ENCODE results near the gene NGDN.

DNA sequence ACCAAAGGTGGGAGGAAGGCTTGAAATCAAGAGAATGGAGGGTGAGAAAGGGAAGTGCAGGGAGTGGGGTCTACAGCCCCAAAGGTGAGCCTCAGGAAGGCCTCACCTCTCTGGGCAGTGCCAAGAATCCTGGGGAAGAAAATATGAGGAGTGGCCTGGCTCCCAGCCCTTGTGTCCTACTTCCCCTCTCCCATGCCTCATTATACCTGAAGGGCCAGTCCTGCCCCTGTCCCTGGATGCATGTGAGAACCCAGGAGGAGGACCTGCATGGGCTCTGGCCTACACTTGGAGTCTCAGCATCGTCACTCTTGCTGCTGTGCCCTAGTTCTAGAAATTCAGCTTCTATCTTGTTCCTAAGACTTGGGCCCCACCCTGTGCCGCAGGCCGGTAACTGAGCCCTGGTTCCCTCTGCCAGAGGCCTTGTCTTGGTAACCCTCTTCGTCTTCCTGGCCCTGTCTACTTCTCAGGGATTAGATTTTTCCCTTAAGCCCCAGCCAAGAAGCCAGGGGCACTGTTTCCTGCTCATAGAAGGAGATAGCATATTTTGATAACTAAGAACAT is 23.1 kb upstream of the NGDN start:
- no peak for TF ChIP-seq FOXP2 (optimal IDR thresholded peaks at IDR 0.05; ENCODE audit: borderline replicate concordance, extremely low read depth, extremely low read length, insufficient read depth)
- TF ChIP-seq, protein P1, sequence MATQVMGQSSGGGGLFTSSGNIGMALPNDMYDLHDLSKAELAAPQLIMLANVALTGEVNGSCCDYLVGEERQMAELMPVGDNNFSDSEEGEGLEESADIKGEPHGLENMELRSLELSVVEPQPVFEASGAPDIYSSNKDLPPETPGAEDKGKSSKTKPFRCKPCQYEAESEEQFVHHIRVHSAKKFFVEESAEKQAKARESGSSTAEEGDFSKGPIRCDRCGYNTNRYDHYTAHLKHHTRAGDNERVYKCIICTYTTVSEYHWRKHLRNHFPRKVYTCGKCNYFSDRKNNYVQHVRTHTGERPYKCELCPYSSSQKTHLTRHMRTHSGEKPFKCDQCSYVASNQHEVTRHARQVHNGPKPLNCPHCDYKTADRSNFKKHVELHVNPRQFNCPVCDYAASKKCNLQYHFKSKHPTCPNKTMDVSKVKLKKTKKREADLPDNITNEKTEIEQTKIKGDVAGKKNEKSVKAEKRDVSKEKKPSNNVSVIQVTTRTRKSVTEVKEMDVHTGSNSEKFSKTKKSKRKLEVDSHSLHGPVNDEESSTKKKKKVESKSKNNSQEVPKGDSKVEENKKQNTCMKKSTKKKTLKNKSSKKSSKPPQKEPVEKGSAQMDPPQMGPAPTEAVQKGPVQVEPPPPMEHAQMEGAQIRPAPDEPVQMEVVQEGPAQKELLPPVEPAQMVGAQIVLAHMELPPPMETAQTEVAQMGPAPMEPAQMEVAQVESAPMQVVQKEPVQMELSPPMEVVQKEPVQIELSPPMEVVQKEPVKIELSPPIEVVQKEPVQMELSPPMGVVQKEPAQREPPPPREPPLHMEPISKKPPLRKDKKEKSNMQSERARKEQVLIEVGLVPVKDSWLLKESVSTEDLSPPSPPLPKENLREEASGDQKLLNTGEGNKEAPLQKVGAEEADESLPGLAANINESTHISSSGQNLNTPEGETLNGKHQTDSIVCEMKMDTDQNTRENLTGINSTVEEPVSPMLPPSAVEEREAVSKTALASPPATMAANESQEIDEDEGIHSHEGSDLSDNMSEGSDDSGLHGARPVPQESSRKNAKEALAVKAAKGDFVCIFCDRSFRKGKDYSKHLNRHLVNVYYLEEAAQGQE (IDR thresholded peaks at IDR 0.05; ENCODE audit: insufficient read depth in 1 of 2, low read depth in 2 of 2, low read length in 2 of 2): no peak

Data from PFSK-1 (cell line).